Pancreas (tissue), 10 donors: ENCODE measurements around the gene KCNIP1. TPM values are rescaled to one million over a fixed set of nuclear protein-coding genes. Genes with fewer than 3 reads are reported as not detected.

ENCODE experiments used
- ATAC-seq, 4 donors: fragments of 200-7000 bp; cut with Tn5 transposase; one replicate each; pipeline versions ENCODE4 v1.8.0 to v1.9.1; 2020; ENCODE audit warnings: mild to moderate bottlenecking in 4 of 4, moderate library complexity in 4 of 4
- DNase-seq, 6 donors: peaks; one replicate each; pipeline ENCODE4 v3.0.0-alpha.2; 2020
- FAIRE-seq: peaks from 2 replicates; lab custom pipeline; 2012; peaks lifted over from hg19 to GRCh38; lab: Jason Lieb, UNC
- H3K27ac ChIP-seq, 4 donors: fragments of 200-600 bp; sonication (generic); 1 replicate in 3 of 4; 2 replicates in 1 of 4; pipeline versions ENCODE4 v1.5.0 to v1.8.0; 2020
- H3K27me3 ChIP-seq, 4 donors: fragments of 200-600 bp; one replicate each; pipeline ENCODE4 v1.8.0; 2021
- H3K36me3 ChIP-seq, 3 donors: fragments of 200-600 bp; sonication (generic) in 1 of 3; one replicate each; pipeline versions ENCODE4 v1.5.0 to v1.8.0; 2020 to 2021
- H3K4me1 ChIP-seq, 3 donors: fragments of 200-600 bp; one replicate each; pipeline ENCODE4 v1.8.0; 2021
- H3K4me3 ChIP-seq, 4 donors: fragments of 200-600 bp; sonication (generic) in 2 of 4; one replicate each; pipeline versions ENCODE4 v1.5.0 to v1.8.0; 2020 to 2021
- H3K9me3 ChIP-seq, 4 donors: fragments of 200-600 bp; one replicate each; pipeline ENCODE4 v1.8.0; 2021
- WGBS, 2 donors: extraction: QIAGEN DNeasy Blood & Tissue Kit; methylation state at CpG; one replicate each; pipeline ENCODE4 v1.1.7; 2013; 5-methylcytosine and 5-hydroxymethylcytosine counted together
- intact Hi-C, 3 donors: fragments of 100-400 bp; cut with DNase I; formaldehyde crosslinking; loops; one replicate each; pipeline versions ENCODE4 v1.11.1 to v1.14.2; 2022
- polyA plus RNA-seq, 2 donors: library from polyadenylated mRNA; stranded (reverse); fragments of 200-250 nt; gene quantifications; one replicate each; pipeline ENCODE4 v1.2.3, GENCODE V29; 2013
- total RNA-seq, 6 donors: library from RNA; stranded (reverse); fragmentation: NEBNext Ultra II Directional in 4 of 6; extraction: Animal tissue kit (Norgen Biotek cat#: 25700) in 4 of 6; gene quantifications; one replicate each; pipeline versions ENCODE4 v1.2.1 to v1.2.4, GENCODE V29; 2021 to 2023
- TF ChIP-seq, protein P1 (sequence below), 4 donors: fragments of 200-600 bp; sonication (generic) in 3 of 4; IDR thresholded peaks; one replicate each; pipeline versions ENCODE4 v1.5.0 to v1.8.0; 2021; ENCODE audit warnings: antibody characterized with exemption in 4 of 4
- donor health status: healthy with polysubstance abuse.
- donor health status: DM: no; HTN: no; CAD: no; lungs with moderate emphysema.
- donor health status: DM: no; HTN: no; CAD: no.
- donor health status: control.
- donor health status: control.
- donor health status: Bipolar disorder and iron deficiency.
- donor health status: DM: yes; HTN: yes; CAD: no.
- donor health status: DM: no; HTN: no; CAD: no.
- donor health status: DM: no; HTN: no; CAD: no.
- donor health status: DM: yes; HTN: yes; CAD: no.

KCNIP1 gene
- total and polyA plus RNA-seq, 8 donors: 0.31 to 10.3 (median 1.1) TPM

DNA sequence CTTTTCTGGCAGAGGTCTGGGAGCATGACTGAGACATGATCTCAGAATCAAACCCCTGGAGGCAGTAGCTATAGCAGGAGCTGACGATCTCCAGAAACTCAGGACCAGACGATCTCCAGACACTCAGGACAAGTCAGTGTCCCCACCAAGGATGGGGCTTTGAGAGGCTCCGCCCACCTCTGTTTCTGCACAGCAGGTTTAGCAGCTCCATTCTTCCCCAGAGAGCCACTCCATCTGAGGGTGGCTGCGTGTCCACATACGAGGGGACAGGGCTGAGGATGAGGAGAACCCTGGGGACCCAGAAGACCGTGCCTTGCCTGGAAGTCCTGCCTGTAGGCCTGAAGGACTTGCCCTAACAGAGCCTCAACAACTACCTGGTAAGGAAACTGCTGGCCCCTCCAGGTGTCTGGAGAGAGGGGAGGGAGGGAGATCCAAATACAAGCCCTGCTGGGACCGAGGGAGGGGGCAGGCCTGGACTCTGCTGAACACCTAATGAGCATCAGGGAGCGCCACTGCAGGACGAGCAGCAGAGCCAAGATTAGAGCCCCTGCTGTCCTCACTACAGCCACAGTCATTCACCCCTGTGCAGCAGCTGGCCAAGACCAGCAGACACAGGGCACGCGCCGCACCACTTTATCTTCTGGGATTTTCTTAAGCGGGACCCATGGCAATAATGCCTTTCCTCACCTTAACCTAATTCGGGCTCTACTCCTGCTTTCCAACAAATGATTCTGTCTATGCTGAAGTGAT lies 279.9 kb downstream of the KCNIP1 start, which contains the start of gene GABRP:
TSS of gene GABRP (plus strand) at position 228 of the 750 bp plus-strand sequence. CDS start 4,891 bp downstream, outside the sequence.
- H3K4me1 ChIP-seq: peaks cover 0 to 8% (median 0%) of the 10 kb centered on the region in 3 donors
- no peaks in the 10 kb centered on the region for H3K36me3 ChIP-seq
- H3K27me3 ChIP-seq: no peaks in the 10 kb centered on the region
- WGBS, 2 donors: 91 to 94% methylated on average over 12 to 14 of the region's 14 CpGs
- TF ChIP-seq, protein P1, sequence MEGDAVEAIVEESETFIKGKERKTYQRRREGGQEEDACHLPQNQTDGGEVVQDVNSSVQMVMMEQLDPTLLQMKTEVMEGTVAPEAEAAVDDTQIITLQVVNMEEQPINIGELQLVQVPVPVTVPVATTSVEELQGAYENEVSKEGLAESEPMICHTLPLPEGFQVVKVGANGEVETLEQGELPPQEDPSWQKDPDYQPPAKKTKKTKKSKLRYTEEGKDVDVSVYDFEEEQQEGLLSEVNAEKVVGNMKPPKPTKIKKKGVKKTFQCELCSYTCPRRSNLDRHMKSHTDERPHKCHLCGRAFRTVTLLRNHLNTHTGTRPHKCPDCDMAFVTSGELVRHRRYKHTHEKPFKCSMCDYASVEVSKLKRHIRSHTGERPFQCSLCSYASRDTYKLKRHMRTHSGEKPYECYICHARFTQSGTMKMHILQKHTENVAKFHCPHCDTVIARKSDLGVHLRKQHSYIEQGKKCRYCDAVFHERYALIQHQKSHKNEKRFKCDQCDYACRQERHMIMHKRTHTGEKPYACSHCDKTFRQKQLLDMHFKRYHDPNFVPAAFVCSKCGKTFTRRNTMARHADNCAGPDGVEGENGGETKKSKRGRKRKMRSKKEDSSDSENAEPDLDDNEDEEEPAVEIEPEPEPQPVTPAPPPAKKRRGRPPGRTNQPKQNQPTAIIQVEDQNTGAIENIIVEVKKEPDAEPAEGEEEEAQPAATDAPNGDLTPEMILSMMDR (IDR thresholded peaks at IDR 0.05): no peak
- H3K9me3 ChIP-seq: no peaks in the 10 kb centered on the region
- ATAC-seq: no peak
- intact Hi-C loops: loop anchor here in 1 of 3 donors (10.0 kb wide), 1 partner anchor 139 kb away; no protein-coding TSS in a partner anchor
- FAIRE-seq: no peak
- H3K4me3 ChIP-seq: no peak within 1 kb of the TSS
- H3K27ac ChIP-seq: no peak within 1 kb of the TSS
- no peak for DNase-seq

DNA sequence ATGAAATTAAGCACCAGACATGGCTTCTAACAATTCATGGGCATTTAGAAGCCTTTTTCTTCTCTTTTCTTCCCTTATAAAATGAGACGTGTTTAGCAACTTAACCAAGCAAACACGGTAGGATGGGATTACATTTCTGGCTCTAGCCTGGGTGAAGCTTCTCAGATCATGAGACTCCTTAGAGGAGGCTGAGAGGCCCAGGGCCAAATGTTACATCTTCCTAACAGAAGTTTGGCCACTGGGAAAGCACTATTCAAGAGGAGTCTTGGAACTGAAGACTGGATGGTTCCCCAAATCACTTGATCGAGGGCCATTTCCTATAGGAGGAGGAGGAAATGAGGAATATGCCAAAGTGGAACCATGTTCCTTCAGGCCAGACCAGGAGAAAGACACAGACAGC lies 281.6 kb downstream of the KCNIP1 start:
- no peak for ATAC-seq
- Histone ChIP-seq H3K27me3 (no peaks in the 10 kb centered on the region), H3K36me3 (no peaks in the 10 kb centered on the region), H3K9me3 (no peaks in the 10 kb centered on the region), H3K27ac (no peak overlapping the region), H3K4me1 (peaks cover 0 to 8% (median 0%) of the 10 kb centered on the region in 3 donors), H3K4me3 (no peak overlapping the region)
- no peak for DNase-seq
- TF ChIP-seq, protein P1 (IDR thresholded peaks at IDR 0.05): no peak
- no peak for FAIRE-seq
- intact Hi-C loops: loop anchor here in 1 of 3 donors (5.0 to 10.0 kb wide), 2 partner anchors 38 to 141 kb away; no protein-coding TSS in a partner anchor
- WGBS, 2 donors: 83 to 93% methylated on average over 3 of the region's 3 CpGs

Other genes with a start within 250 kb of the KCNIP1 start
- gene LCP2, start 206.2 kb upstream of the KCNIP1 start, total RNA-seq: 10 to 100 TPM in 2 of 6 donors, 1 to 10 TPM in 4; 2.0 to 22.0 (median 4.9) TPM
- gene LCP2, start 206.2 kb upstream of the KCNIP1 start, polyA plus RNA-seq: 1 to 10 TPM; 1.9 to 2.6 TPM
- gene KCNMB1, start 114.7 kb upstream of the KCNIP1 start, total RNA-seq: under 1 TPM; 0.05 to 0.94 (median 0.26) TPM
- gene KCNMB1, start 114.7 kb upstream of the KCNIP1 start, polyA plus RNA-seq: under 1 TPM; 0.61 to 0.76 TPM